ENCODE results near the gene TM7SF2. TPM values are rescaled to one million over a fixed set of nuclear protein-coding genes. Genes with fewer than 3 reads are reported as not detected.

The TM7SF2 gene
- total and polyA plus RNA-seq, 2 of the 8 experiments (the other 6 are each of a cell fraction or from before 2014, with no cell fraction given), result 40.1 to 96.0 TPM

DNA sequence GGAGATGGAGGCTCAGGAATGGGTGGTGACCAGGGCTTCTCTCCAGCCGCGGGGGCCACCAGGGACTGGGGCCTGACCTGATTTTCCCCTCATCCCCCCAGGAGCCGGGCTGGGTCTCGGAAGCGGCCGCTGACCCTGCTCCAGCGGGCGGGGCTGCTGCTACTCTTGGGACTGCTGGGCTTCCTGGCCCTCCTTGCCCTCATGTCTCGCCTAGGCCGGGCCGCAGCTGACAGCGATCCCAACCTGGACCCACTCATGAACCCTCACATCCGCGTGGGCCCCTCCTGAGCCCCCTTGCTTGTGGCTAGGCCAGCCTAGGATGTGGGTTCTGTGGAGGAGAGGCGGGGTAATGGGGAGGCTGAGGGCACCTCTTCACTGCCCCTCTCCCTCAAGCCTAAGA, 23.8 kb upstream of the TM7SF2 start (continued):
- TF ChIP-seq, protein P1, sequence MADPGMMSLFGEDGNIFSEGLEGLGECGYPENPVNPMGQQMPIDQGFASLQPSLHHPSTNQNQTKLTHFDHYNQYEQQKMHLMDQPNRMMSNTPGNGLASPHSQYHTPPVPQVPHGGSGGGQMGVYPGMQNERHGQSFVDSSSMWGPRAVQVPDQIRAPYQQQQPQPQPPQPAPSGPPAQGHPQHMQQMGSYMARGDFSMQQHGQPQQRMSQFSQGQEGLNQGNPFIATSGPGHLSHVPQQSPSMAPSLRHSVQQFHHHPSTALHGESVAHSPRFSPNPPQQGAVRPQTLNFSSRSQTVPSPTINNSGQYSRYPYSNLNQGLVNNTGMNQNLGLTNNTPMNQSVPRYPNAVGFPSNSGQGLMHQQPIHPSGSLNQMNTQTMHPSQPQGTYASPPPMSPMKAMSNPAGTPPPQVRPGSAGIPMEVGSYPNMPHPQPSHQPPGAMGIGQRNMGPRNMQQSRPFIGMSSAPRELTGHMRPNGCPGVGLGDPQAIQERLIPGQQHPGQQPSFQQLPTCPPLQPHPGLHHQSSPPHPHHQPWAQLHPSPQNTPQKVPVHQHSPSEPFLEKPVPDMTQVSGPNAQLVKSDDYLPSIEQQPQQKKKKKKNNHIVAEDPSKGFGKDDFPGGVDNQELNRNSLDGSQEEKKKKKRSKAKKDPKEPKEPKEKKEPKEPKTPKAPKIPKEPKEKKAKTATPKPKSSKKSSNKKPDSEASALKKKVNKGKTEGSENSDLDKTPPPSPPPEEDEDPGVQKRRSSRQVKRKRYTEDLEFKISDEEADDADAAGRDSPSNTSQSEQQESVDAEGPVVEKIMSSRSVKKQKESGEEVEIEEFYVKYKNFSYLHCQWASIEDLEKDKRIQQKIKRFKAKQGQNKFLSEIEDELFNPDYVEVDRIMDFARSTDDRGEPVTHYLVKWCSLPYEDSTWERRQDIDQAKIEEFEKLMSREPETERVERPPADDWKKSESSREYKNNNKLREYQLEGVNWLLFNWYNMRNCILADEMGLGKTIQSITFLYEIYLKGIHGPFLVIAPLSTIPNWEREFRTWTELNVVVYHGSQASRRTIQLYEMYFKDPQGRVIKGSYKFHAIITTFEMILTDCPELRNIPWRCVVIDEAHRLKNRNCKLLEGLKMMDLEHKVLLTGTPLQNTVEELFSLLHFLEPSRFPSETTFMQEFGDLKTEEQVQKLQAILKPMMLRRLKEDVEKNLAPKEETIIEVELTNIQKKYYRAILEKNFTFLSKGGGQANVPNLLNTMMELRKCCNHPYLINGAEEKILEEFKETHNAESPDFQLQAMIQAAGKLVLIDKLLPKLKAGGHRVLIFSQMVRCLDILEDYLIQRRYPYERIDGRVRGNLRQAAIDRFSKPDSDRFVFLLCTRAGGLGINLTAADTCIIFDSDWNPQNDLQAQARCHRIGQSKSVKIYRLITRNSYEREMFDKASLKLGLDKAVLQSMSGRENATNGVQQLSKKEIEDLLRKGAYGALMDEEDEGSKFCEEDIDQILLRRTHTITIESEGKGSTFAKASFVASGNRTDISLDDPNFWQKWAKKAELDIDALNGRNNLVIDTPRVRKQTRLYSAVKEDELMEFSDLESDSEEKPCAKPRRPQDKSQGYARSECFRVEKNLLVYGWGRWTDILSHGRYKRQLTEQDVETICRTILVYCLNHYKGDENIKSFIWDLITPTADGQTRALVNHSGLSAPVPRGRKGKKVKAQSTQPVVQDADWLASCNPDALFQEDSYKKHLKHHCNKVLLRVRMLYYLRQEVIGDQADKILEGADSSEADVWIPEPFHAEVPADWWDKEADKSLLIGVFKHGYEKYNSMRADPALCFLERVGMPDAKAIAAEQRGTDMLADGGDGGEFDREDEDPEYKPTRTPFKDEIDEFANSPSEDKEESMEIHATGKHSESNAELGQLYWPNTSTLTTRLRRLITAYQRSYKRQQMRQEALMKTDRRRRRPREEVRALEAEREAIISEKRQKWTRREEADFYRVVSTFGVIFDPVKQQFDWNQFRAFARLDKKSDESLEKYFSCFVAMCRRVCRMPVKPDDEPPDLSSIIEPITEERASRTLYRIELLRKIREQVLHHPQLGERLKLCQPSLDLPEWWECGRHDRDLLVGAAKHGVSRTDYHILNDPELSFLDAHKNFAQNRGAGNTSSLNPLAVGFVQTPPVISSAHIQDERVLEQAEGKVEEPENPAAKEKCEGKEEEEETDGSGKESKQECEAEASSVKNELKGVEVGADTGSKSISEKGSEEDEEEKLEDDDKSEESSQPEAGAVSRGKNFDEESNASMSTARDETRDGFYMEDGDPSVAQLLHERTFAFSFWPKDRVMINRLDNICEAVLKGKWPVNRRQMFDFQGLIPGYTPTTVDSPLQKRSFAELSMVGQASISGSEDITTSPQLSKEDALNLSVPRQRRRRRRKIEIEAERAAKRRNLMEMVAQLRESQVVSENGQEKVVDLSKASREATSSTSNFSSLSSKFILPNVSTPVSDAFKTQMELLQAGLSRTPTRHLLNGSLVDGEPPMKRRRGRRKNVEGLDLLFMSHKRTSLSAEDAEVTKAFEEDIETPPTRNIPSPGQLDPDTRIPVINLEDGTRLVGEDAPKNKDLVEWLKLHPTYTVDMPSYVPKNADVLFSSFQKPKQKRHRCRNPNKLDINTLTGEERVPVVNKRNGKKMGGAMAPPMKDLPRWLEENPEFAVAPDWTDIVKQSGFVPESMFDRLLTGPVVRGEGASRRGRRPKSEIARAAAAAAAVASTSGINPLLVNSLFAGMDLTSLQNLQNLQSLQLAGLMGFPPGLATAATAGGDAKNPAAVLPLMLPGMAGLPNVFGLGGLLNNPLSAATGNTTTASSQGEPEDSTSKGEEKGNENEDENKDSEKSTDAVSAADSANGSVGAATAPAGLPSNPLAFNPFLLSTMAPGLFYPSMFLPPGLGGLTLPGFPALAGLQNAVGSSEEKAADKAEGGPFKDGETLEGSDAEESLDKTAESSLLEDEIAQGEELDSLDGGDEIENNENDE (IDR thresholded peaks at IDR 0.05; ENCODE audit: insufficient replicate concordance, low read length), result no peak
- TF ChIP-seq SIX5 (IDR thresholded peaks at IDR 0.05; ENCODE audit: low read depth, low read length) (no peak), BCL11A (IDR thresholded peaks at IDR 0.05; ENCODE audit: low read depth in 2 of 2, low read length in 2 of 2) (no peak), ASH2L (IDR thresholded peaks at IDR 0.05; ENCODE audit: low read length) (no peak), RNF2 (IDR thresholded peaks at IDR 0.05; ENCODE audit: borderline replicate concordance, low read depth, low read length, missing control alignments, poor library complexity, severe bottlenecking) (no peak), CBX5 (IDR thresholded peaks at IDR 0.05; ENCODE audit: low read depth, low read length) (no peak), CBX8 (IDR thresholded peaks at IDR 0.05; ENCODE audit: borderline replicate concordance, low read depth, low read length) (no peak)
- TF ChIP-seq, protein P2, sequence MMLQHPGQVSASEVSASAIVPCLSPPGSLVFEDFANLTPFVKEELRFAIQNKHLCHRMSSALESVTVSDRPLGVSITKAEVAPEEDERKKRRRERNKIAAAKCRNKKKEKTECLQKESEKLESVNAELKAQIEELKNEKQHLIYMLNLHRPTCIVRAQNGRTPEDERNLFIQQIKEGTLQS (IDR thresholded peaks at IDR 0.05; ENCODE audit: insufficient read depth, low read depth, low read length), result no peak
